HepG2 (cell line): ENCODE data around the gene IQSEC1. TPM values are rescaled to one million over a fixed set of nuclear protein-coding genes. Genes with fewer than 3 reads are reported as not detected.

Experiments used
- ATAC-seq: fragments of 200-7000 bp; cut with Tn5 transposase; 3 replicates; pipeline ENCODE4 v1.9.1; 2020; ENCODE audit warnings: mild to moderate bottlenecking, moderate library complexity
- BruUV-seq: library from RNA; stranded (reverse); fragments of 400-500 nt; replicated peaks from 2 replicates; lab custom pipeline; 2021; lab: Mats Ljungman, UMichigan
- CTCF ChIA-PET: fragments of 300-600 bp; formaldehyde crosslinking; extraction: SDS; loops from one replicate; lab custom pipeline; 2021; ENCODE audit warnings: low total read pairs, inconsistent platforms, low intra/inter-chr PET ratio; lab: Yijun Ruan, JAX
- POLR2A ChIA-PET: fragments of 350-600 bp; sonication (Branson Sonifier 250); formaldehyde crosslinking; loops from one replicate; lab custom pipeline; 2020; ENCODE audit warnings: antibody characterized with exemption, inconsistent platforms; lab: Yijun Ruan, JAX
- DNase-seq: peaks from one replicate; pipeline ENCODE4 v3.0.0-alpha.2; 2015; ENCODE audit warnings: low spot score
- FAIRE-seq: peaks from 3 replicates; lab custom pipeline; 2011; peaks lifted over from hg19 to GRCh38; lab: Jason Lieb, UNC
- H2AFZ ChIP-seq: one replicate; pipeline ENCODE4 v1.6.1; 2011; ENCODE audit warnings: low read length, inconsistent platforms
- H3K27ac ChIP-seq: fragments of 300-600 bp; 3 replicates; pipeline ENCODE4 v1.8.0; 2011; ENCODE audit warnings: mixed run types, mild to moderate bottlenecking, mixed read lengths, low read length, inconsistent platforms; ENCODE audit not compliant: insufficient read depth; ENCODE audit errors: extremely low read length
- H3K27me3 ChIP-seq, 2 experiments: fragments of 200-600 bp in 1 of 2; 2 replicates in 1 of 2; 3 replicates in 1 of 2; pipeline versions ENCODE4 v1.6.0 to v1.8.0; 2011; ENCODE audit warnings: low read length in 2 of 2, mild to moderate bottlenecking in 2 of 2, moderate library complexity in 2 of 2, inconsistent platforms in 1 of 2; ENCODE audit not compliant: insufficient read depth in 2 of 2, control insufficient read depth in 1 of 2
- H3K36me3 ChIP-seq, 2 experiments: fragments of 200-600 bp in 1 of 2; replicated peaks in 1 of 2; 2 replicates in 1 of 2; 3 replicates in 1 of 2; pipeline versions ENCODE4 v1.5.1 to v1.8.0; 2011; ENCODE audit warnings: low read length in 2 of 2, inconsistent platforms in 1 of 2; ENCODE audit not compliant: insufficient read depth in 2 of 2, control insufficient read depth in 1 of 2
- H3K4me1 ChIP-seq: 2 replicates; pipeline ENCODE4 v1.5.1; 2012; ENCODE audit warnings: low read length, inconsistent platforms; ENCODE audit not compliant: insufficient read depth
- H3K4me2 ChIP-seq: 2 replicates; pipeline ENCODE4 v1.6.0; 2011; ENCODE audit warnings: low read depth, low read length, inconsistent platforms
- H3K4me3 ChIP-seq, 3 experiments: fragments of 200-600 bp in 1 of 3; sonication (generic), shearing (Covaris generic) in 1 of 3; replicated peaks in 1 of 3; 2 replicates each; pipeline ENCODE4 v1.5.1; 2011 to 2016; ENCODE audit warnings: low read length in 3 of 3, inconsistent platforms in 2 of 3, low read depth in 2 of 3, mild to moderate bottlenecking in 2 of 3, control low read depth in 1 of 3, mixed read lengths in 1 of 3; ENCODE audit not compliant: insufficient read depth in 1 of 3
- H3K79me2 ChIP-seq: one replicate; pipeline ENCODE4 v1.6.1; 2011; ENCODE audit warnings: low read length, inconsistent platforms; ENCODE audit not compliant: insufficient read depth
- H3K9ac ChIP-seq: 2 replicates; pipeline ENCODE4 v1.6.0; 2011; ENCODE audit warnings: mild to moderate bottlenecking, low read depth, low read length, inconsistent platforms; ENCODE audit not compliant: insufficient read depth
- H3K9me3 ChIP-seq: 2 replicates; pipeline ENCODE4 v1.5.1; 2012; ENCODE audit warnings: mild to moderate bottlenecking, low read length
- H4K20me1 ChIP-seq: 2 replicates; pipeline ENCODE4 v1.6.0; 2011; ENCODE audit warnings: inconsistent platforms, mild to moderate bottlenecking, low read length, moderate library complexity; ENCODE audit not compliant: insufficient read depth
- ATM ChIP-seq: fragments of 450-650 bp; IDR thresholded peaks from 2 replicates; pipeline ENCODE4 v1.7.1; 2017; ENCODE audit warnings: mild to moderate bottlenecking, borderline replicate concordance
- CREM ChIP-seq, 2 experiments: sonication (generic) in 1 of 2; formaldehyde crosslinking in 1 of 2; IDR thresholded peaks; 2 replicates each; pipeline versions ENCODE4 v1.4.0 to v1.6.1; 2016 to 2020; ENCODE audit warnings: antibody characterized with exemption in 1 of 2, mild to moderate bottlenecking in 1 of 2, missing genetic modification reagents in 1 of 2
- HDAC1 ChIP-seq: sonication (generic); formaldehyde crosslinking; IDR thresholded peaks from 2 replicates; pipeline ENCODE4 v1.5.1; 2020; ENCODE audit warnings: mild to moderate bottlenecking, missing genetic modification reagents
- SALL1 ChIP-seq: sonication (generic); formaldehyde crosslinking; IDR thresholded peaks from 2 replicates; pipeline ENCODE4 v1.8.0; 2022; ENCODE audit warnings: mild to moderate bottlenecking, missing genetic modification reagents
- ZBTB38 ChIP-seq: sonication (generic); formaldehyde crosslinking; IDR thresholded peaks from 2 replicates; pipeline ENCODE4 v1.5.1; 2020; ENCODE audit warnings: mild to moderate bottlenecking, missing genetic modification reagents
- ZNF598 ChIP-seq: sonication (generic); formaldehyde crosslinking; IDR thresholded peaks from 2 replicates; pipeline ENCODE4 v1.5.1; 2020; ENCODE audit warnings: mild to moderate bottlenecking, missing genetic modification reagents, borderline replicate concordance
- ZNF616 ChIP-seq: sonication (generic); formaldehyde crosslinking; IDR thresholded peaks from 2 replicates; pipeline ENCODE4 v1.5.0; 2020; ENCODE audit warnings: low read depth, mild to moderate bottlenecking, missing genetic modification reagents
- ZNF773 ChIP-seq: sonication (generic); formaldehyde crosslinking; IDR thresholded peaks from 2 replicates; pipeline ENCODE4 v1.4.0; 2020; ENCODE audit warnings: missing genetic modification reagents, borderline replicate concordance
- ZNF782 ChIP-seq: sonication (generic); formaldehyde crosslinking; IDR thresholded peaks from 2 replicates; pipeline ENCODE4 v1.4.0; 2020; ENCODE audit warnings: missing genetic modification reagents, mild to moderate bottlenecking, borderline replicate concordance
- WGBS: methylation state at CpG from one replicate; pipeline ENCODE4 v1.1.6; 2017; ENCODE audit warnings: low lambda C conversion rate; 5-methylcytosine and 5-hydroxymethylcytosine counted together
- in situ Hi-C: cut with HindIII; loops from 2 replicates; pipeline ENCODE4 v1.10.0; 2017; ENCODE audit warnings: low pct_unique_long_range_greater_than_20kb; ENCODE audit not compliant: extremely low pct_ligation_motif_present
- intact Hi-C: fragments of 100-400 bp; cut with micrococcal nuclease; formaldehyde crosslinking; loops from one replicate; pipeline ENCODE4 v1.10.0; 2022; ENCODE audit not compliant: unreplicated experiment
- polyA plus RNA-seq, 8 experiments: library from polyadenylated mRNA; depleted of rRNA in 3 of 8; stranded (reverse) in 7 of 8; unstranded in 1 of 8; fragments of >200 nt; fragmentation: Illumina TruSeq in 4 of 8; extraction: Trizol in 4 of 8; gene quantifications; 2 replicates each; pipeline versions ENCODE4 v1.2.1 to v1.2.3, GENCODE V29; 2011 to 2016; ENCODE audit warnings: low read depth in 4 of 8, missing spikeins in 1 of 8, mixed read lengths in 1 of 8; ENCODE audit not compliant: insufficient read depth in 1 of 8
- total RNA-seq, 5 experiments: library from RNA; depleted of rRNA; stranded (reverse); fragments of >200 nt; fragmentation: Illumina TruSeq; extraction: Trizol; gene quantifications; 2 replicates each; pipeline ENCODE4 v1.2.3, GENCODE V29; 2016; ENCODE audit warnings: low read depth in 1 of 5
- TF ChIP-seq, protein P1 (sequence below): sonication (generic); formaldehyde crosslinking; IDR thresholded peaks from 2 replicates; pipeline ENCODE4 v1.4.0; 2020; ENCODE audit warnings: missing genetic modification reagents
- TF ChIP-seq, protein P2 (sequence below): sonication (generic); formaldehyde crosslinking; IDR thresholded peaks from 2 replicates; pipeline ENCODE4 v1.9.0; 2021; ENCODE audit warnings: missing genetic modification reagents, borderline replicate concordance
- TF ChIP-seq, protein P3 (sequence below): sonication (generic); formaldehyde crosslinking; IDR thresholded peaks from 2 replicates; pipeline ENCODE4 v1.4.0; 2020; ENCODE audit warnings: low read depth, missing genetic modification reagents

The IQSEC1 gene
- total and polyA plus RNA-seq, 2 of the 13 experiments (the other 11 are each of a cell fraction or from before 2014, with no cell fraction given): 17.4 to 20.2 TPM

DNA sequence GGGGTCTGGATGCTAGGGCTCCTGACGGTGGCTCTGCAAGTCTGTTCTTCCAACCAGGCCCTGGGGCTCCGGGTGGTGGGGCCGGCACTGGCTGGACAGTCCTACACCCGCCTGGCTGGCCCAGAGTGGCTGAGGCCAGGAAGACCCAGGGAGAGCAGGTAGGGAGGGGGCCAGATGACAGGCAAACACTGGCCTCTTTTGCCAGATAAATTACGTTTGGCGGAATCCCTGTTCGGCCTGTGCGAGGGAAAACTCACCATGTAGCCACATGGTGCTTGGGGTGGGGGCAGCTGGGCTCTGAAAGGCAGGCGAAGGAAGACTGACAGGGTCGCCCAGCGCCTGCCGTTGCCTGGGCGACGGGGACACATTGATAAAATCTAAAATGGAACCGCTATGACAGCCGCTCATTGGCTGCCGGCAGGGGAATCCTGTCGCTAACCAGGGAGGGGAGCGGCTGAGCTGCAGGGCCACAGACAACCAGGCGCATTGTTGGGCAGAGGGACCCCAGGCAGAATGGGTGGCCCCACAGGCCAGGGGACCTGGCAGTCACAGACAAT is 30.4 kb downstream of the IQSEC1 start:
- POLR2A ChIA-PET: no interaction called here
- H3K27me3 ChIP-seq: no peaks in the 10 kb centered on the region; a peak in 1 of 5 replicates
- no peak for TF ChIP-seq HDAC1
- TF ChIP-seq, protein P1, sequence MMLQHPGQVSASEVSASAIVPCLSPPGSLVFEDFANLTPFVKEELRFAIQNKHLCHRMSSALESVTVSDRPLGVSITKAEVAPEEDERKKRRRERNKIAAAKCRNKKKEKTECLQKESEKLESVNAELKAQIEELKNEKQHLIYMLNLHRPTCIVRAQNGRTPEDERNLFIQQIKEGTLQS (CRISPR knock-in tag): no peak
- TF ChIP-seq, all 625 proteins: peak for 0
- ATAC-seq: no peak
- Histone ChIP-seq H4K20me1 (no peaks in the 10 kb centered on the region), H3K27ac (no peak overlapping the region), H3K79me2 (no peaks in the 10 kb centered on the region), H3K9ac (no peak overlapping the region), H3K4me1 (no peaks in the 10 kb centered on the region), H3K9me3 (no peaks in the 10 kb centered on the region), H3K4me2 (no peak overlapping the region), H3K36me3 (no peaks in the 10 kb centered on the region; a peak in 1 of 5 replicates), H2AFZ (no peak overlapping the region), H3K4me3 (no peak overlapping the region)
- no TSS peak for BruUV-seq
- CTCF ChIA-PET: no interaction called here
- whole genome bisulfite sequencing: over 99% methylated on average over 16 of the region's 20 CpGs
- intact Hi-C loops: no loop called here
- in situ Hi-C loops: no loop called here
- FAIRE-seq: no peak
- DNase-seq: no peak

DNA sequence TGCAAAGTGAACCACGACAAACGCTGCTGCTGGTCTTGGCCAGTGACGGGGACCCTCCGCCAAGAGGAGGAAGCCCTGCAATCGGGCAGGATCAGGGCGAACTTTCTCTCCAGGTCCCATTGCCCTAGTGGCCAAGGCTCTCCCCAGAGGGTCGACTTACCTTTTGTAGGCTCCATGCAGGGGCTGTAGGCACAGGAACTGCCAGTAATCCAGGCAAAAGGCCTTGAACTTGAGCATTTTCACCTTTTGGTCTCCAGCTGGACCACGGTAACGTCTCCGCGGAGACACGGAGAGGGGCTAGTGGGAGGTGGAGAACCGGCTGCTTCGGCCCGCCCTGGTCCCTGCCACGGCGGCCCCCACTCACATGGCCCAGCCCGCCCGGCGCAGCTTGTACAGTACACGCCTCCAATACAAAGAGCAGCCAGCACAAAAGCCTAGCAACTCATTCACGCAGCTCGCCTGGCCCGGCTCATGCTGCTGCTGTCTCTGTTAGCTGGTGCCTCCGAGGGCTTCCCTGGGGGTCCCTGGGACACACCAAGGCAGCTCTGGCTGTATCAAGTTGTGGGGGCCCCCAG is 31.0 kb downstream of the IQSEC1 start:
- no peaks in the 10 kb centered on the region for H3K9me3 ChIP-seq
- H3K9ac ChIP-seq: no peak overlapping the region
- CTCF ChIA-PET: no interaction called here
- H3K36me3 ChIP-seq: no peaks in the 10 kb centered on the region; a peak in 1 of 5 replicates
- no peaks in the 10 kb centered on the region for H3K4me1 ChIP-seq
- no peak for FAIRE-seq
- no peaks in the 10 kb centered on the region for H4K20me1 ChIP-seq
- no peak for DNase-seq
- H3K4me2 ChIP-seq: no peak overlapping the region
- no peak overlapping the region for H2AFZ ChIP-seq
- BruUV-seq: no TSS peak
- no peak overlapping the region for H3K4me3 ChIP-seq
- intact Hi-C loops (no loop called here), in situ Hi-C loops (no loop called here)
- POLR2A ChIA-PET: no interaction called here
- no peak overlapping the region for H3K27ac ChIP-seq
- no peaks in the 10 kb centered on the region; a peak in 1 of 5 replicates for H3K27me3 ChIP-seq
- WGBS: 94% methylated on average over 12 of the region's 25 CpGs
- ATAC-seq: no peak
- H3K79me2 ChIP-seq: no peaks in the 10 kb centered on the region
- TF ChIP-seq ZNF782 (CRISPR knock-in tag): no peak
- TF ChIP-seq, protein P2, sequence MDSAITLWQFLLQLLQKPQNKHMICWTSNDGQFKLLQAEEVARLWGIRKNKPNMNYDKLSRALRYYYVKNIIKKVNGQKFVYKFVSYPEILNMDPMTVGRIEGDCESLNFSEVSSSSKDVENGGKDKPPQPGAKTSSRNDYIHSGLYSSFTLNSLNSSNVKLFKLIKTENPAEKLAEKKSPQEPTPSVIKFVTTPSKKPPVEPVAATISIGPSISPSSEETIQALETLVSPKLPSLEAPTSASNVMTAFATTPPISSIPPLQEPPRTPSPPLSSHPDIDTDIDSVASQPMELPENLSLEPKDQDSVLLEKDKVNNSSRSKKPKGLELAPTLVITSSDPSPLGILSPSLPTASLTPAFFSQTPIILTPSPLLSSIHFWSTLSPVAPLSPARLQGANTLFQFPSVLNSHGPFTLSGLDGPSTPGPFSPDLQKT (CRISPR knock-in tag): no peak
- TF ChIP-seq ZNF616: no peak
- no peak for TF ChIP-seq SALL1 (CRISPR knock-in tag)
- no peak for TF ChIP-seq ATM
- TF ChIP-seq ZNF773 (CRISPR knock-in tag): no peak
- TF ChIP-seq HDAC1: no peak
- TF ChIP-seq, protein P3, sequence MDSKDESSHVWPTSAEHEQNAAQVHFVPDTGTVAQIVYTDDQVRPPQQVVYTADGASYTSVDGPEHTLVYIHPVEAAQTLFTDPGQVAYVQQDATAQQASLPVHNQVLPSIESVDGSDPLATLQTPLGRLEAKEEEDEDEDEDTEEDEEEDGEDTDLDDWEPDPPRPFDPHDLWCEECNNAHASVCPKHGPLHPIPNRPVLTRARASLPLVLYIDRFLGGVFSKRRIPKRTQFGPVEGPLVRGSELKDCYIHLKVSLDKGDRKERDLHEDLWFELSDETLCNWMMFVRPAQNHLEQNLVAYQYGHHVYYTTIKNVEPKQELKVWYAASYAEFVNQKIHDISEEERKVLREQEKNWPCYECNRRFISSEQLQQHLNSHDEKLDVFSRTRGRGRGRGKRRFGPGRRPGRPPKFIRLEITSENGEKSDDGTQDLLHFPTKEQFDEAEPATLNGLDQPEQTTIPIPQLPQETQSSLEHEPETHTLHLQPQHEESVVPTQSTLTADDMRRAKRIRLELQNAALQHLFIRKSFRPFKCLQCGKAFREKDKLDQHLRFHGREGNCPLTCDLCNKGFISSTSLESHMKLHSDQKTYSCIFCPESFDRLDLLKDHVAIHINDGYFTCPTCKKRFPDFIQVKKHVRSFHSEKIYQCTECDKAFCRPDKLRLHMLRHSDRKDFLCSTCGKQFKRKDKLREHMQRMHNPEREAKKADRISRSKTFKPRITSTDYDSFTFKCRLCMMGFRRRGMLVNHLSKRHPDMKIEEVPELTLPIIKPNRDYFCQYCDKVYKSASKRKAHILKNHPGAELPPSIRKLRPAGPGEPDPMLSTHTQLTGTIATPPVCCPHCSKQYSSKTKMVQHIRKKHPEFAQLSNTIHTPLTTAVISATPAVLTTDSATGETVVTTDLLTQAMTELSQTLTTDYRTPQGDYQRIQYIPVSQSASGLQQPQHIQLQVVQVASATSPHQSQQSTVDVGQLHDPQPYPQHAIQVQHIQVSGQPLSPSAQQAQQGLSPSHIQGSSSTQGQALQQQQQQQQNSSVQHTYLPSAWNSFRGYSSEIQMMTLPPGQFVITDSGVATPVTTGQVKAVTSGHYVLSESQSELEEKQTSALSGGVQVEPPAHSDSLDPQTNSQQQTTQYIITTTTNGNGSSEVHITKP (CRISPR knock-in tag): no peak
- no peak for TF ChIP-seq ZBTB38 (CRISPR knock-in tag)
- TF ChIP-seq ZNF598 (CRISPR knock-in tag): no peak
- no peak for TF ChIP-seq CREM (IDR thresholded peaks at IDR 0.05)
- no peak for TF ChIP-seq CREM (CRISPR knock-in tag; IDR thresholded peaks at IDR 0.05)
